Occipital lobe (tissue), 2 donors: ENCODE results near the gene UCHL1. TPM values are rescaled to one million over a fixed set of nuclear protein-coding genes. Genes with fewer than 3 reads are reported as not detected.
A peak's percentile ranks its signal among the peaks of the same experiment; 100 is the strongest.
"Not testable (repeated sequence)": the region's sequence is repeated elsewhere in the genome, so short reads cannot be mapped to it uniquely, and the experiment has no call there.

Experiments
- DNase-seq: peaks from one replicate; lab custom pipeline; 2025; lab: John Stamatoyannopoulos, UW
- total RNA-seq: library from RNA; depleted of rRNA; stranded (reverse); fragments of >200 nt; gene quantifications from one replicate; pipeline ENCODE4 v1.2.3, GENCODE V29; 2014

The UCHL1 gene
- total RNA-seq, 1 donor from 2014 or later, result 839 TPM

GRCh38 chr4:41236508-41236907 lies 20.2 kb upstream of the UCHL1 start:
- no peak for DNase-seq

DNA sequence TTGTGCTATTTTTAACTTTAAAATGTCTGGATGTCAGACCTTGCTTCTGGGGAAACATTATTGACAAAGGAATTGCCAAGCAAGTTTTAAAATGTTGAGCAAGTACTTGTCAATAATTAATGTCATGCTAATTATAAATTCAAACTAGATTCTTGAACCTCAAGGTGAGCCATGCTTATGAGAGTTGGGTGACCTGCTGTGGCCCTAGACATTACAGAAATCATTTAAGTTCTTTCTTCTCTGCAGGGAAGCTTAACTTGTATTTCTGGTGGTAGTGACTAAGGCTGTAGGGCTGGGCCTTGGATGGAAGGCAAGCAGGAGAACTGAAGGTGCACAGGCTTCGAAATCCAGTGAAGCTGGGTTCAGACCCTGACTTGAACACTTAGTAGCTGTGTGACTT lies 14.8 kb upstream of the UCHL1 start:
- DNase-seq, result no peak

DNA sequence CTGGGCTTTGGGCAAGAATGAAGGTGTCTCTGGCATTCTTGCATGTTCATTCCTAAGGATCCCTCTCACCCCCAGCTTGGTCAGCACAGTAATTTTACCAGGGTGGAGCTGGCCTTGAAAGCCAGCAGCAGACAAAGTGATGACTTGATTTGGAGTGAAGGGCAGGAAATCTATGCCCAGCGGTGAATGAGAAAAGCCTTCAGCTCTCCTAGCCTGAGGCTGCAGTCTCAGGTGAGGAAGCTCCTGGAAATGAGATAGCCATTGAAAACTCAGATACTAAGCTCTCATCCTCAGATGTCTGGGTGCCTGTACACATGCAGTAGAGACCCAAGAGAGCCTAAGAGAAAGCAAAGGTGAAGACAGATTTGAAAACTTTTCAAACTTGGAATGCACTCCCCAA lies 10.7 kb upstream of the UCHL1 start:
- no peak for DNase-seq

GRCh38 chr4:41256131-41256739 lies 493 bp upstream of the UCHL1 start:
- peak; percentile 8 for DNase-seq

DNA sequence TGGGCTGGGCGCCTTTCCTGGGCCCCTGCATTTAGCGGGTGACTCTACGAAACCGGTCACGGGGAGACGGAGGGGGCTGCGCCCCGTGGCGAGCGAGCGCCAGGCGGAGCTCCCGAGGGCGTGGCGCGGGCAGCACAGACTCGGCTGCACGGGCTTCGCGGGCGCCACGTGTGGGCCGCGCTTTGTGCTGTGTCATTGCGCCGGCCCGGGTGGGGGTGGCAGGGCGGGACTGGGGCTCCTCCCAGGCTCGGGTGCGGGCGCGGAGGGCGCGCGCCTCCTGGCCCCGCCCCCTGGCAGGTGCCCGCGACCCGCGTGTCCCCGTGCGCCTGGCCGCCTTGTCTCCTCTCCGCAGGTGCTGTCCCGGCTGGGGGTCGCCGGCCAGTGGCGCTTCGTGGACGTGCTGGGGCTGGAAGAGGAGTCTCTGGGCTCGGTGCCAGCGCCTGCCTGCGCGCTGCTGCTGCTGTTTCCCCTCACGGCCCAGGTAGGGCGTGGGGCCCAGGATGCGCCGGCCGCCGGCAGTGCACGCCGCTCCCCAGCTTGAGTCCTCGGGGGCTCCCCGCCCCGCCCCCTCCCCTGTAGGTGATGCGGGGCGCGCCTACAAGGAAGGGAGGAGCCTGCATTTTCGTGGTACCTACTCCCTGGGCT lies 651 bp downstream of the UCHL1 start:
- peak; percentile 64 for DNase-seq

- DNase-seq, result no peak
Observed at GRCh38 chr4:41257906-41258305, 1.2 kb downstream of the UCHL1 start.

DNA sequence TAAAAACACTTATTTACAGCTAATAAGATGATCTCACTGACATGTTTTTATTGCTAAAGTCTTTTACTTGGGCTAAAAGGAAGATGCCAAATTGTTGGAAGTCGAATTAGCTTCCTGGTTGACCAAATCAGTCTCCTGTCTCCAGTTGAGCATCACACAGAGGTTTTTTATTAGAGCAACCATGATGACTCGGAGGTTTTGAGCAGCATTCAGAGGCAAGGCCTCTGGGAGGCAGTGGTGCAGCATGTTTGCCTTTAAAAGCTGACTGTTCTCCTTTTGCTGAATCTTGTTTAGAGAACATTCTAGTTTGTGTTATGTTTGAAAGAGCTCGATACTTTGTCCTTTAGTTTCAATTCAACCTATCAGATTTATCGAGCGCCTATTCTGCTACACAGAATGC lies 2.1 kb downstream of the UCHL1 start:
- DNase-seq, result peak; percentile 30

- peak; percentile 37 for DNase-seq
Observed at GRCh38 chr4:41260116-41260733, 3.5 kb downstream of the UCHL1 start.

GRCh38 chr4:41262198-41262597 lies 5.5 kb downstream of the UCHL1 start:
- no peak for DNase-seq

DNA sequence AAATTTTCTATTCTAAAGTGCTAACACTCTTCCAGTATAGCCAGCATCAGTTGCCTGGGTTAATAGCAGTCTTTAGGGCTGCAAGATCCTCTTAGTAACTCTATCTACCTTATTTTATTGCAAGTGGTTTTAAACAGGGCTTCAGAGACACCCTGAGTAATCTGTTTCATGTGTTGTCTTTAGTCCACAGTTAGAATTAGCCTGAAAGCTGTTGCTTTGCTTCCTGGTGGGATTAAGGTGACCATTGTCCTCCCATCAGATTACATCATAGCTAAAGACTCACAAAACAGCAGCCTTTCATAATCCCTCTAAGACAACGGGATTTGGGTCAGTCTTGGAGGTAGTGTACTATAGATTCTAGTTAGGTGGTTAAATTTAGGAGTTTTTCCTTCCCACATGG lies 7.5 kb downstream of the UCHL1 start:
- no peak for DNase-seq

DNA sequence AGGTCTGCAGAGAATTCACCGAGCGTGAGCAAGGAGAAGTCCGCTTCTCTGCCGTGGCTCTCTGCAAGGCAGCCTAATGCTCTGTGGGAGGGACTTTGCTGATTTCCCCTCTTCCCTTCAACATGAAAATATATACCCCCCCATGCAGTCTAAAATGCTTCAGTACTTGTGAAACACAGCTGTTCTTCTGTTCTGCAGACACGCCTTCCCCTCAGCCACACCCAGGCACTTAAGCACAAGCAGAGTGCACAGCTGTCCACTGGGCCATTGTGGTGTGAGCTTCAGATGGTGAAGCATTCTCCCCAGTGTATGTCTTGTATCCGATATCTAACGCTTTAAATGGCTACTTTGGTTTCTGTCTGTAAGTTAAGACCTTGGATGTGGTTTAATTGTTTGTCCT lies 11.3 kb downstream of the UCHL1 start:
- no peak for DNase-seq

DNA sequence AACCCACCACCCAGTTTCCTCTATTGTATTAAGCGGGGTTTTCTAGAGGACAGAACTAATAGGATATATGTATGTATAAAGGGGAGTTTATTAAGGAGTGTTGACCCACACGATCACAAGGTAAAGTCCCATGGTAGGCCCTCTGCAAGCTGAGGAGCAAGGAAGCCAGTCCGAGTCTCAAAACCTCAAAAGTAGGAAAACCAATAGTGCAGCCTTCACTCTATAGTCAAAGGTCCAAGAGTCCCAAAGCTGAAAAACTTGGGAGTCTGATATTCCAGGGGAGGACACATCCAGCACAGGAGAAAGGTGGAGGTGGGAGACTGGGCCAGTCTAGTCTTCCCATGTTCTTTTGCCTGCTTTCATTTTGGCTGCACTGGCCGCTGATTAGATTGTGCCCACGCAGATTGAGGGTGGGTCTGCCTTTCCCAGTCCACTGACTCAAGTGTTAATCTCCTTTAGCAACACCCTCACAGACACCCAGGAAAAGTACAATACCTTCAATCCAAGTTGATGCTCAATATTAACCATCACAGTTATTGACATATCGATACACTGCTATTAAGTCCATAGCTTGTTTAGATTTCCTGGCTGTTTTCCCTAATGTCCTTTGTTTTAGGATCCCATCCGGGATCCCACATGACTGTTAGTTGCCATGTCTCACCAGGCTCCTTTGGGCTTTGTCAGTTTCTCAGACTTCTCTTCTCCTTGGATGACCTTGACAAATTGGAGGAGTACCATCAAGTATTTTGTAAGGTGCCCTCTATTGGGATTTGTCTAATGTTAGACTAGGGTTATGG lies 12.2 kb downstream of the UCHL1 start:
- no peak for DNase-seq

DNA sequence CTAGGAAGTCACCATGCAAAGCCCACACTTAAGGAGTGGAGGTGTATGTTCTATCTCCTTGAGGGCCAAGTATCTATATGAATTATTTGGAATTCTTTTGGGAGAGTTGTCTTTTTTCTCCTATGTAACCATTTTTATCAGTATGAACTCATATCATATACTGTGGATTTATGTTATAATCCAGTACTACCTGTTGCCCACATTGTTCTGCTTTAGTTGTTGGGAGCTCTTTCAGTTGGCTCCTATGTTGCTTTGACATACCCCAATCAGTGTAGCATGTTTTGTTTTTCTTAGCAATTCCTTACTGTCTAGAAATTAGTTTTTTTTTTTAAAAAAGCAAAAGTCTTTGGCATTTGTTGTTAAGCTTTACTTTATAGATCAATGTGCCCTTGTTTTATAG lies 13.0 kb downstream of the UCHL1 start:
- DNase-seq, result no peak

GRCh38 chr4:41275931-41276330 lies 19.2 kb downstream of the UCHL1 start:
- DNase-seq, result not testable (repeated sequence)

DNA sequence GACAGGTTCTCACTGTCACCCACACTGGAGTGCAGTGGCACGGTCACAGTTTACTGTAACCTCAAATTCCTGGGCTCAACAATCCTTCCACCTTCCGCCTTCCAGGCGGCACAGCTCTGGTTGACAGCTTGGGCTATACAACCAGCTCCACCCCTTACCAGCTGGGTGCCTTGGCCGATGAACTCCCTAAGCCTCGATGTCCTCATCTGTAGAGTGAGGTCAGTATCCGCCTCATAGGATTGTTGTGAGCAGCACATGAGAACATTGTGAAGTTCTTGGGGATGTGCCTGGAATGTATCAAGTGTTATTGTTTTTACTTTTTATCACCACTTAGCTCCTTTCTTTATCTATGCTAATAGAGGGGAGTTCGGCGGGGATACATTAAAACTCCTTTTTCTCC lies 23.3 kb downstream of the UCHL1 start:
- DNase-seq, result no peak

DNA sequence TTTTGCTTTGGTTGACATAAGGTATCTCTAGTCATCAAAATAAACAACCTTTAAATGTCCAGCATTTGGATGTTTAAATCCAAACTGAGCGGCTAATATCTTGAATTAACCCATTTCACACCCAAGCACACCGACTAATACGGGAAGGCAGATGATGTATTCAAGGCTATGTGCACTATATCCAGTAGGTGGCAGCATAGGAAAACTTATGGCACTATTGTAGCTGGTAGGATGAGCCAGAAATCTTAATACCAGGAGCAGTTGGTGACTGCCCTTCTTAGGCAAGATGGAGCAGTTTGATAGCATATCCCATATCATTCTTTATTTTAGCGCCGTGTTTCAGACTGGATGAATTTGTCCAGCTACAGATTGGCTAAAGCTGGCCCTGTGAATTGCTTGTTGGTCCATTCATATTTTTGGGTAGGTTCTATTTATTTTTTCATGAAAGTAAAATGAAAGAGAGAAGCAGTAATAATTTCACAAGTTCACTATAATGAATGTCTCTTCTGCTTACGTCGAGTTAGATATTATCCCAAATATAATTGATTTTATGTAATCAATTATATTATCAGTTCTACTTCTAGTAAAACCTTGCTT lies 24.4 kb downstream of the UCHL1 start:
- peak; percentile 6 for DNase-seq

DNA sequence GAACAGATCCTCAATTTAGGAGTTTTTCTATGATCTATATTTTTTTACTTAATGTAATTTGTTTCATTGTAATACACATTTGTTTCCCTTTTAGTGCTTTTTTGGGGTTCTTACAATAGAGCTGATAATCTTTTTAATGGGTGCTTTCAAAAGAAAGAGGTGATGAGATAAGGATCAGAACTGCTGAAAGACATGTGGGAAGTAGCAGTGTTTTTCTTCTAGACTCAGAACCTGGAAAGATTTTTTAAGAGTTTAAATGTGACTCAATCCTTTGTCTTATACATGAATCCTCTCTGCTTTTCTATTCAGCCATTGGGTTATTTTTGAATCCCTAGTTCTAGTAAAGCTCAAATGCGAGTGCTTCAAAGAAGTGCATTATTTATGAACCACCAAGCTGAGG lies 25.6 kb downstream of the UCHL1 start:
- no peak for DNase-seq

DNA sequence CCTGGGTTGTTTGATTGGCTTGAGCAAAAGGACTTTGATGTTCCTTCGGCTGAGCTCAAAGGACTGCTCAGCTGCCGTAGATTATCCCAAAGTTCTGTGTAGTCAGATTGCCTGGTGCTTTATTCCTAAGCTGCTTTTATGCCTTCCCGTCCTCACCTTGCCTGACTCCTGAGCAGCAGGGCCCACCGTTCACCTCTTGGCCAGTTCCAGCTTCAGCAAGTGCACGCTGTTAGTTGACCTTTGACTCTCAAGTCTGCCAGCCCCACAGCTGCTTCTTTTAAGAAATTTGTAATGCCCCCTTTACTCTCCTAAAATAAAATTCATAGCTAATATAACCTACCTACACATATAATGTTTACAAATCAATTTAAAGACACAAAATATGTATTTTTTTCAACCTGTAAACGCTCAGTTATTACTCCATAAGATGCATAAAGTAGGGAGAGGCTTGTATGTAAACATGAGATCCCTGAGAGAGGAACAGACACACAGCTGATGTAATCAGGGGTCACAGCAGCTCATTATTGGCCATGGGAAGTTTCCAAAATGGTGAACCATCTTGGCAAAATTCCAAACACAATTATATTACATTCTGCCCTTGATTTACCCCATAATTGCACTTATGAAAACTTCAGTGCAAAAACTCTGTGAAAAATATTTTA lies 28.6 kb downstream of the UCHL1 start:
- no peak for DNase-seq

- DNase-seq, result no peak
Observed at GRCh38 chr4:41285864-41286235, 29.1 kb downstream of the UCHL1 start.

DNA sequence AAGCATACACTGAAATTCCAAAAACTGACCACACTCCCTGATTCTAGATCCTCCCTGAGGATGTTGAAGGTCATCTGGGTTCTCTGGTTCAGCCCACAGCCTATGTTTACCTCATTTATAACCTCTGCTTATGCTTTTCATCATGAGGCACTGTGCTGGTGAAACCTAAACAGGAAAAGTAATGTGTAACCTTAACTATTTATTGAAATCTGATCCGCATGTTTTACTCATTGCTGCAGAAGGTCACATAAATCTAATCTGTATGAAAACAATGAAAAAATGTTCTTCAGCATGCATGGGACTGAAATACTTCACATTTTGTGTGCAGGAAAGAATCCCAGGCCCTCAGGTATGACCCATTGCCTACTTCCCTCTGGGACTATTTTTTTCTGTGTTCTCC lies 30.3 kb downstream of the UCHL1 start:
- no peak for DNase-seq

- DNase-seq, result no peak
Observed at GRCh38 chr4:41287852-41288251, 31.1 kb downstream of the UCHL1 start.
